ENCODE results near the gene PIGU. TPM values are rescaled to one million over a fixed set of nuclear protein-coding genes. Genes with fewer than 3 reads are reported as not detected.

PIGU gene
- total RNA-seq, 1 experiment from 2014 or later: 25.1 TPM

GRCh38 chr20:34675561-34675960 is 1.3 kb downstream of the PIGU start:
- intact Hi-C loops (cut with micrococcal nuclease): no loop called here
- POLR2A ChIA-PET: no interaction called here
- peak overlapping the region; percentile 76 to 87 for H3K4me3 ChIP-seq (replicated peaks in 1 of 2; ENCODE audit: low read depth in 1 of 2, low read length in 2 of 2)

More at GRCh38 chr20:34675561-34675960, 1.3 kb downstream of the PIGU start:
- Histone ChIP-seq H2AFZ (ENCODE audit: low read depth, low read length, poor library complexity, severe bottlenecking) (no peak overlapping the region), H3K9me3 (ENCODE audit: control insufficient read depth in 1 of 2, insufficient read depth in 1 of 2, low read depth in 1 of 2, low read length in 2 of 2) (no peaks in the 10 kb centered on the region), H3K9me2 (ENCODE audit: insufficient read depth) (no peaks in the 10 kb centered on the region), H3K4me2 (ENCODE audit: low read length) (peak overlapping the region; percentile 89), H4K20me1 (ENCODE audit: insufficient read depth) (no peaks in the 10 kb centered on the region), H3K36me3 (ENCODE audit: control insufficient read depth in 1 of 2, insufficient read depth in 2 of 2, low read length in 2 of 2) (no peaks in the 10 kb centered on the region), H3K27me3 (ENCODE audit: insufficient read depth, low read length) (no peaks in the 10 kb centered on the region), H3K79me2 (ENCODE audit: insufficient read depth, low read length) (peaks cover 21% of the 10 kb centered on the region), H3K9ac (ENCODE audit: low read length) (peak overlapping the region; percentile 75), H3K27ac (ENCODE audit: low read depth, low read length) (peak overlapping the region; percentile 55; the same call in 1 of the 2 replicates), H3K4me1 (ENCODE audit: control insufficient read depth in 1 of 2, insufficient read depth in 2 of 2, low read length in 2 of 2) (peaks cover 7 to 12% of the 10 kb centered on the region in 2 experiments; a peak in 3 of 4 replicates)
- DNase-seq (ENCODE audit: low read depth, low spot score): no peak
- no peak for ATAC-seq
- CTCF ChIA-PET: interaction anchor here (0.7 kb wide), 2 partner anchors 94 to 416 kb away, joined by 3 to 4 read pairs; no protein-coding TSS in a partner anchor
- TF ChIP-seq TCF7L2 (IDR thresholded peaks at IDR 0.05; ENCODE audit: borderline replicate concordance, extremely low read depth, insufficient read depth, insufficient read length) (no peak), YY1 (IDR thresholded peaks at IDR 0.05; ENCODE audit: extremely low read depth, insufficient replicate concordance, low read depth, low read length) (no peak), CTCF (IDR thresholded peaks at IDR 0.05 in 2 of 3, conservative IDR thresholded peaks at IDR 0.05 in 1 of 3; ENCODE audit: borderline replicate concordance in 1 of 3, insufficient read depth in 1 of 3, low read depth in 2 of 3, low read length in 2 of 3) (no peak), ZBTB33 (IDR thresholded peaks at IDR 0.05; ENCODE audit: extremely low read depth, insufficient replicate concordance, low read length) (no peak), ZFX (IDR thresholded peaks at IDR 0.05) (no peak), JUND (IDR thresholded peaks at IDR 0.05) (no peak), REST (IDR thresholded peaks at IDR 0.05; ENCODE audit: low read depth) (no peak), ZNF274 (IDR thresholded peaks at IDR 0.05; ENCODE audit: low read depth, low read length) (no peak), EGR1 (IDR thresholded peaks at IDR 0.05; ENCODE audit: low read depth) (no peak), MAX (IDR thresholded peaks at IDR 0.05) (no peak), RAD21 (IDR thresholded peaks at IDR 0.05; ENCODE audit: low read depth) (no peak), SP1 (IDR thresholded peaks at IDR 0.05; ENCODE audit: low read depth) (no peak), FOSL1 (IDR thresholded peaks at IDR 0.05; ENCODE audit: low read depth) (no peak), SRF (IDR thresholded peaks at IDR 0.05; ENCODE audit: low read depth) (no peak), POLR2A (IDR thresholded peaks at IDR 0.05; ENCODE audit: borderline replicate concordance, extremely low read depth, insufficient read depth, insufficient read length) (no peak), POLR2AphosphoS5 (IDR thresholded peaks at IDR 0.05; ENCODE audit: low read depth, low read length) (no peak), SIN3A (IDR thresholded peaks at IDR 0.05; ENCODE audit: low read depth) (no peak), CEBPB (IDR thresholded peaks at IDR 0.05; ENCODE audit: low read depth) (no peak), ATF3 (IDR thresholded peaks at IDR 0.05) (no peak)
- RAD21 ChIA-PET (ENCODE audit: low non-redundant PET in 1 of 2, low total read pairs in 2 of 2, uncharacterized antibody in 2 of 2, unreplicated experiment in 2 of 2): no interaction called here
- BruUV-seq (replicated peaks): no TSS peak
